ENCODE data around the gene EPHA1.
A peak's percentile ranks its signal among the peaks of the same experiment; 100 is the strongest.

EPHA1 gene

DNA sequence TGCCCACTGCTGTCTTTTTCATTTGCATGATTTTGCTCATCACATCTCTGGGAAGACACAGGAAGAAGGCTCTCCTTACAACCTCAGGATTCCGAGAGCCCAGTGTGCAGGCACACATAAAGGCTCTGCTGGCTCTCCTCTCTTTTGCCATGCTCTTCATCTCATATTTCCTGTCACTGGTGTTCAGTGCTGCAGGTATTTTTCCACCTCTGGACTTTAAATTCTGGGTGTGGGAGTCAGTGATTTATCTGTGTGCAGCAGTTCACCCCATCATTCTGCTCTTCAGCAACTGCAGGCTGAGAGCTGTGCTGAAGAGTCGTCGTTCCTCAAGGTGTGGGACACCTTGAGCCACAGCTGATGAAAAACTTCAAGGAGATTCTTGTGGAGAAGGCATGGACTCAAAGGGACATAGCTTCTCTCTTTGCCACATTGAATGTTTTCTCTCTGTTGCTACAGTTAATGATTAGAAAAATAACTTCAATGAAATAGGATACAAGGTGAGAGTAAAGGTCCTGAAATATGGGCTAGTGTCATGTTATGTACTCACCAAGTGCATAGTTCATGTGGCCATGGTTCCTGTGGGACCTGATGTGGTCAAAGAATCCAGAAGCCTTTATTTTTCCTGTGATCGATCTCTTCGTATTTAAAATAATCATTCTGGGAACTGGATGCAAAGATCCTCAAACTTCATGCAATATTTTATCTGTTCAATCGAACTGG lies 35.6 kb upstream of the EPHA1 start:
- TF ChIP-seq, protein P1, sequence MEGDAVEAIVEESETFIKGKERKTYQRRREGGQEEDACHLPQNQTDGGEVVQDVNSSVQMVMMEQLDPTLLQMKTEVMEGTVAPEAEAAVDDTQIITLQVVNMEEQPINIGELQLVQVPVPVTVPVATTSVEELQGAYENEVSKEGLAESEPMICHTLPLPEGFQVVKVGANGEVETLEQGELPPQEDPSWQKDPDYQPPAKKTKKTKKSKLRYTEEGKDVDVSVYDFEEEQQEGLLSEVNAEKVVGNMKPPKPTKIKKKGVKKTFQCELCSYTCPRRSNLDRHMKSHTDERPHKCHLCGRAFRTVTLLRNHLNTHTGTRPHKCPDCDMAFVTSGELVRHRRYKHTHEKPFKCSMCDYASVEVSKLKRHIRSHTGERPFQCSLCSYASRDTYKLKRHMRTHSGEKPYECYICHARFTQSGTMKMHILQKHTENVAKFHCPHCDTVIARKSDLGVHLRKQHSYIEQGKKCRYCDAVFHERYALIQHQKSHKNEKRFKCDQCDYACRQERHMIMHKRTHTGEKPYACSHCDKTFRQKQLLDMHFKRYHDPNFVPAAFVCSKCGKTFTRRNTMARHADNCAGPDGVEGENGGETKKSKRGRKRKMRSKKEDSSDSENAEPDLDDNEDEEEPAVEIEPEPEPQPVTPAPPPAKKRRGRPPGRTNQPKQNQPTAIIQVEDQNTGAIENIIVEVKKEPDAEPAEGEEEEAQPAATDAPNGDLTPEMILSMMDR (conservative IDR thresholded peaks at IDR 0.05; ENCODE audit: control insufficient read depth, insufficient read depth, low read depth, low read length), result no peak
- DNase-seq (ENCODE audit: low read depth), result no peak
- H3K4me3 ChIP-seq (ENCODE audit: control insufficient read depth, low read depth, low read length), result no peak overlapping the region

- no peak within 1 kb of the TSS for H3K4me3 ChIP-seq (ENCODE audit: control insufficient read depth, low read depth, low read length)
- DNase-seq (ENCODE audit: low read depth), result no peak
- TF ChIP-seq, protein P1 (conservative IDR thresholded peaks at IDR 0.05; ENCODE audit: control insufficient read depth, insufficient read depth, low read depth, low read length), result no peak
Measured at GRCh38 chr7:143443153-143443552, 34.5 kb upstream of the EPHA1 start, which contains the start of gene TAS2R60. TAS2R60 (plus strand) TSS chr7:143443453; CDS start chr7:143443453, 0 bp downstream.

DNA sequence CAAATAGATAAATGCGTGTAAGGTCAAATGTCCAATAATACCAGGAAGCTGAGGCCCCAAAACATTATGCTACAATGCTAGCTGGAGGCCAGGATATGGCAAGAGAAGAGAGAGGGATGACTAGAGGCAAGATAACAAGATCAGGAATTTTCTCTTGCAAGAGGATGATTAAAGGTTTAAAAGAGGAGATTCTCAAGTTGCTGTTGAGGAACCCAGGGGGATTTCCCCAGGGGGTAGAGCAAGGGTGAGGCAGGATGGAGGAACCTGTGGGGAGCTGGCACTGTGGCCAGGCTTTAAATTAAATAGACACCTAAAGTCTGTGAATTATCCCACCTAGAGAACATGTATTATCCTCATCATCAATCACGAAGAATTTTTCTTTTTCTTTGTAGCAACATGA lies 31.2 kb upstream of the EPHA1 start:
- TF ChIP-seq, protein P1 (conservative IDR thresholded peaks at IDR 0.05; ENCODE audit: control insufficient read depth, insufficient read depth, low read depth, low read length), result no peak
- no peak for DNase-seq (ENCODE audit: low read depth)

DNA sequence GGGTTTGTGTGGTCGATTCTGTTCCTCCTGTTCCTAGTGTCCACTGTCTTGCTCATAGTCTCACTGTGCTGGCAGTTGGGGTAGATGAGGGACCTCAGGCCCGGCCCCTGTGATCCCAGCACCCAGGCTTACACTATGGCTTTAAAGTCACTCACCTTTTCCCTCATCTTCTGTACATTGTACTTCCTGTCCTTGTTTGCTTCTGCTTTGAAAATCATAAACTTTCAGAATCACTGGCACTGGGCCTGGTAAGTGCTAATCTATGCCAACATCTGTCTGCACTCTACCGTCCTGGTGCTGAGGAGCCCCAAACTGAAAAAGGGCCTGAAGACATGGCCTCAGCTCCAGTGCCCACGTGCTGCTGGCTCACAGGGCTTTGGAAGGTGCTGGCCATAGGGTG lies 28.9 kb upstream of the EPHA1 start:
- no peak for DNase-seq (ENCODE audit: low read depth)
- no peak overlapping the region for H3K4me3 ChIP-seq (ENCODE audit: control insufficient read depth, low read depth, low read length)
- TF ChIP-seq, protein P1 (conservative IDR thresholded peaks at IDR 0.05; ENCODE audit: control insufficient read depth, insufficient read depth, low read depth, low read length), result no peak

More for the DNA sequence above, 31.2 kb upstream of the EPHA1 start:
- H3K4me3 ChIP-seq (ENCODE audit: control insufficient read depth, low read depth, low read length), result no peak overlapping the region

- TF ChIP-seq, protein P1 (conservative IDR thresholded peaks at IDR 0.05; ENCODE audit: control insufficient read depth, insufficient read depth, low read depth, low read length), result no peak
- H3K4me3 ChIP-seq (ENCODE audit: control insufficient read depth, low read depth, low read length), result no peak overlapping the region
- DNase-seq (ENCODE audit: low read depth), result no peak
Measured at GRCh38 chr7:143436325-143436946, 27.8 kb upstream of the EPHA1 start.

DNA sequence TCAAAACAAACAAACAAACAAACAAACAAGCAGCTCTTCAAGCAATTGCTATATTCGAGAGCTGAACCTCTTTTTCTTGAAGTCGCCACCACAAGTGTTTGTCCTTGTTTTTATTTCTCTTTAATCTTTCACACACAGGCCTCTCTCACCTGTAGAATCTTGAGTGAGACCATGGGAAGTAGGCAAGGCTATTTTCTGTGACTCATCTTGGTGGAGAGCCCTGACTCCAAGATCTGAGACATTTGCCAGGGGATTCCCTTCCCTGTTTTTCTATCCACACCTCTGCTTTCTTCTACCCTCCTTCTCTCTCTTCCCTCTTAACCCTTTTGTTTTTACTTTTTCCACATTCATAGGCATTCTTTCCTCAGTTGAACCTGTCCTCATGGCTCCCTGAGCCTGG lies 26.6 kb upstream of the EPHA1 start:
- TF ChIP-seq, protein P1 (conservative IDR thresholded peaks at IDR 0.05; ENCODE audit: control insufficient read depth, insufficient read depth, low read depth, low read length), result no peak
- no peak overlapping the region for H3K4me3 ChIP-seq (ENCODE audit: control insufficient read depth, low read depth, low read length)
- DNase-seq (ENCODE audit: low read depth), result peak; percentile 56

Data from fibroblast of mammary gland (primary cell).